HL-60 (cell line): ENCODE measurements around the gene LMBRD1.

Experiments used
- DNase-seq, 2 experiments: peaks; one replicate each; pipeline ENCODE4 v3.0.0-alpha.2; 2010 to 2020; ENCODE audit warnings: low read depth in 1 of 2, low spot score in 1 of 2
- H3K27ac ChIP-seq: fragments of 250-450 bp; sonication (Bioruptor Pico); replicated peaks from 2 replicates; pipeline ENCODE4 v1.5.1; 2020; ENCODE audit warnings: mild to moderate bottlenecking, moderate library complexity
- H3K27me3 ChIP-seq: fragments of 250-450 bp; sonication (Bioruptor Pico); 2 replicates; pipeline ENCODE4 v1.5.1; 2021; ENCODE audit warnings: mild to moderate bottlenecking, moderate library complexity; ENCODE audit not compliant: insufficient read depth, poor library complexity, severe bottlenecking
- H3K4me3 ChIP-seq: replicated peaks from 2 replicates; pipeline ENCODE4 v1.5.1; 2011; ENCODE audit warnings: mild to moderate bottlenecking, control low read depth, low read length; ENCODE audit not compliant: insufficient read depth
- CTCF ChIP-seq: IDR thresholded peaks from one replicate; pipeline ENCODE4 v1.5.1; 2011; ENCODE audit warnings: low read length, control low read depth, inconsistent platforms; ENCODE audit not compliant: insufficient read depth
- GABPA ChIP-seq: IDR thresholded peaks from 2 replicates; pipeline ENCODE4 v1.6.1; 2012; ENCODE audit warnings: low read depth
- POLR2AphosphoS5 ChIP-seq: IDR thresholded peaks from 2 replicates; pipeline ENCODE4 v1.6.1; 2012; ENCODE audit warnings: low read depth
- REST ChIP-seq: IDR thresholded peaks from 2 replicates; pipeline ENCODE4 v1.6.1; 2012; ENCODE audit warnings: low read depth; ENCODE audit not compliant: insufficient replicate concordance
- SPI1 ChIP-seq: IDR thresholded peaks from 2 replicates; pipeline ENCODE4 v1.6.1; 2012; ENCODE audit warnings: low read depth, mild to moderate bottlenecking, borderline replicate concordance

Gene LMBRD1

GRCh38 chr6:69795469-69796072 is 1.2 kb downstream of the LMBRD1 start:
- TF ChIP-seq CTCF (no peak), POLR2AphosphoS5 (no peak), SPI1 (no peak), REST (no peak), GABPA (no peak)
- DNase-seq: no peak
- peak overlapping the region; percentile 71 for H3K4me3 ChIP-seq
- no peaks in the 10 kb centered on the region for H3K27me3 ChIP-seq
- H3K27ac ChIP-seq: peak overlapping the region; percentile 87

GRCh38 chr6:69792292-69792691 is 4.5 kb downstream of the LMBRD1 start:
- TF ChIP-seq REST (no peak), CTCF (no peak), GABPA (no peak), SPI1 (no peak), POLR2AphosphoS5 (no peak)
- DNase-seq: no peak
- H3K27ac ChIP-seq: no peak overlapping the region
- no peak overlapping the region for H3K4me3 ChIP-seq
- H3K27me3 ChIP-seq: no peaks in the 10 kb centered on the region

GRCh38 chr6:69791065-69791471 is 5.7 kb downstream of the LMBRD1 start:
- H3K27me3 ChIP-seq: no peaks in the 10 kb centered on the region
- no peak for DNase-seq
- H3K4me3 ChIP-seq: no peak overlapping the region
- H3K27ac ChIP-seq: no peak overlapping the region
- TF ChIP-seq POLR2AphosphoS5 (no peak), CTCF (no peak), SPI1 (no peak), REST (no peak), GABPA (no peak)
